ENCODE results near the gene GAPVD1.

- TF ChIP-seq CTCF (IDR thresholded peaks at IDR 0.05) (no peak), POLR2A (IDR thresholded peaks at IDR 0.05) (no peak)
Observed at GRCh38 chr9:125405938-125406809, 144.5 kb downstream of the GAPVD1 start.

All from esophagus squamous epithelium (tissue), 4 donors.